Measurements from ENCODE around the gene FMN1.

DNA sequence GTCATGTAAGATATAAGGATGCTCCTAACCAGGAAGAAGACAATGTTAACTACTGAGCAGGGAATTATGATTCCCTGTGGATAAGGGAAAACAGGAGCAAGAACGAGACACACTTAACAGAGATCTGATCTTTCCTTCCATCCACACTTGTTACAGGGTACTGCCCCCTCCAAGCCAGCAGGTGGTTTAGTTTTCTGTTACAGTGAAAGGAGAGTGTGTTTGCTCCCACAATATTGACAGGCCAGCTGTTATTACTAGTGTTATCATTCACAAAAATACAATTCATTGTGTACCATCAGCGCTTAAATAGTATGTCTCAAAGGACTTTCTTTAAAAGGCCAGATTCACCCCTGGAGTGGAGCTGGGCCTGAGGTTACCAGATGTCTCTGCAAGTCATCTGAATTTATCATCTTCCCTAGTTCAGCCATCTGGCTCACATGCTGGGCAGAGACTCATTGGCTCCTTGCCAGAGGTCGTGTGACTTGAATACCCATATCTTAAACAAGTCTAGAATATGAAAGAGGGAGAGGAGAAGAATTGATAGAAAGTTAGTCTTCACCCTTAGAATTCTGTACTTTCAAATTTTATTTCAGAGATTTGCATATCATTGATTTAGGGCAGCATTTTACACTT lies 16.8 kb upstream of the FMN1 start:
- no peak for TF ChIP-seq POLR2A (IDR thresholded peaks at IDR 0.05)
- TF ChIP-seq, protein P1, sequence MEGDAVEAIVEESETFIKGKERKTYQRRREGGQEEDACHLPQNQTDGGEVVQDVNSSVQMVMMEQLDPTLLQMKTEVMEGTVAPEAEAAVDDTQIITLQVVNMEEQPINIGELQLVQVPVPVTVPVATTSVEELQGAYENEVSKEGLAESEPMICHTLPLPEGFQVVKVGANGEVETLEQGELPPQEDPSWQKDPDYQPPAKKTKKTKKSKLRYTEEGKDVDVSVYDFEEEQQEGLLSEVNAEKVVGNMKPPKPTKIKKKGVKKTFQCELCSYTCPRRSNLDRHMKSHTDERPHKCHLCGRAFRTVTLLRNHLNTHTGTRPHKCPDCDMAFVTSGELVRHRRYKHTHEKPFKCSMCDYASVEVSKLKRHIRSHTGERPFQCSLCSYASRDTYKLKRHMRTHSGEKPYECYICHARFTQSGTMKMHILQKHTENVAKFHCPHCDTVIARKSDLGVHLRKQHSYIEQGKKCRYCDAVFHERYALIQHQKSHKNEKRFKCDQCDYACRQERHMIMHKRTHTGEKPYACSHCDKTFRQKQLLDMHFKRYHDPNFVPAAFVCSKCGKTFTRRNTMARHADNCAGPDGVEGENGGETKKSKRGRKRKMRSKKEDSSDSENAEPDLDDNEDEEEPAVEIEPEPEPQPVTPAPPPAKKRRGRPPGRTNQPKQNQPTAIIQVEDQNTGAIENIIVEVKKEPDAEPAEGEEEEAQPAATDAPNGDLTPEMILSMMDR (IDR thresholded peaks at IDR 0.05): no peak

Measured in esophagus squamous epithelium (tissue), 4 donors.